ENCODE measurements around the gene MED12L. TPM values are rescaled to one million over a fixed set of nuclear protein-coding genes. Genes with fewer than 3 reads are reported as not detected.

The MED12L gene
- total RNA-seq, 1 donor from 2014 or later: 0.29 TPM

GRCh38 chr3:151483488-151483887, 398.0 kb downstream of the MED12L start:
- no peak for DNase-seq (ENCODE audit: extremely low read depth, low read depth, low spot score)

GRCh38 chr3:151483961-151484520, 398.6 kb downstream of the MED12L start:
- no peak for DNase-seq (ENCODE audit: extremely low read depth, low read depth, low spot score)

Other genes starting within 250 kb of the MED12L start
- not detected in 2 replicates for gene MINDY4B, start 180.2 kb upstream of the MED12L start, total RNA-seq
- gene CLRN1, start 112.9 kb upstream of the MED12L start, total RNA-seq: not detected in 2 replicates
- gene GPR171, start 117.6 kb downstream of the MED12L start, total RNA-seq: not detected in 2 replicates
- gene P2RY14, start 192.9 kb downstream of the MED12L start, total RNA-seq: not detected in 2 replicates
- gene GPR87, start 231.2 kb downstream of the MED12L start, total RNA-seq: 0.53 TPM in 1 of 2 replicates, not detected in the other
- gene P2RY13, start 243.9 kb downstream of the MED12L start, total RNA-seq: not detected in 2 replicates

Data from glomerular endothelial cell (primary cell).